SK-N-SH (cell line): ENCODE data around the gene FOCAD. TPM values are rescaled to one million over a fixed set of nuclear protein-coding genes. Genes with fewer than 3 reads are reported as not detected.
"Not testable (repeated sequence)": the region's sequence is repeated elsewhere in the genome, so short reads cannot be mapped to it uniquely, and the experiment has no call there.

Experiments
- CTCF ChIA-PET: fragments of 300-600, 350-600 bp; formaldehyde crosslinking; extraction: SDS; loops from one replicate; lab custom pipeline; 2021; lab: Yijun Ruan, JAX
- POLR2A ChIA-PET: fragments of 350-600 bp; sonication (Branson Sonifier 250); formaldehyde crosslinking; extraction: SDS; loops from one replicate; lab custom pipeline; 2020; ENCODE audit warnings: antibody characterized with exemption, inconsistent platforms; lab: Yijun Ruan, JAX
- DNase-seq: peaks from one replicate; pipeline ENCODE4 v3.0.0; 2012
- H2AFZ ChIP-seq: fragments of 200-600 bp; sonication (generic); 2 replicates; pipeline ENCODE4 v1.8.1; 2016; ENCODE audit warnings: antibody characterized with exemption, mild to moderate bottlenecking, low read depth
- H3F3A ChIP-seq: fragments of 200-600 bp; sonication (generic); replicated peaks from 2 replicates; pipeline ENCODE3; 2016; ENCODE audit warnings: antibody characterized with exemption, mild to moderate bottlenecking; ENCODE audit not compliant: insufficient read depth
- H3K27ac ChIP-seq, 2 experiments: fragments of 200-500 bp in 1 of 2; fragments of 200-600 bp in 1 of 2; sonication (Bioruptor generic) in 1 of 2; sonication (generic), shearing (Covaris generic) in 1 of 2; 2 replicates each; pipeline versions ENCODE4 v1.5.1 to v1.6.1; 2014 to 2016; ENCODE audit warnings: low read depth in 2 of 2, inconsistent platforms in 1 of 2, low read length in 1 of 2, mild to moderate bottlenecking in 1 of 2, mixed read lengths in 1 of 2
- H3K27me3 ChIP-seq: fragments of 200-600 bp; sonication (generic), shearing (Covaris generic); 2 replicates; pipeline ENCODE4 v1.6.1; 2016; ENCODE audit warnings: mixed run types; ENCODE audit not compliant: insufficient read depth
- H3K36me3 ChIP-seq, 2 experiments: fragments of 200-500 bp in 1 of 2; fragments of 200-600 bp in 1 of 2; sonication (Bioruptor generic) in 1 of 2; sonication (generic) in 1 of 2; replicated peaks in 1 of 2; 2 replicates each; pipeline versions ENCODE3 to v1.5.1; 2014 to 2016; ENCODE audit warnings: low read length in 1 of 2, mild to moderate bottlenecking in 1 of 2; ENCODE audit not compliant: insufficient read depth in 2 of 2, control insufficient read depth in 1 of 2
- H3K4me1 ChIP-seq, 2 experiments: fragments of 200-500 bp in 1 of 2; fragments of 200-600 bp in 1 of 2; sonication (Bioruptor generic) in 1 of 2; sonication (generic), shearing (Covaris generic) in 1 of 2; 2 replicates each; pipeline versions ENCODE4 v1.5.1 to v1.6.1; 2014 to 2016; ENCODE audit warnings: low read depth in 1 of 2, low read length in 1 of 2, mixed run types in 1 of 2; ENCODE audit not compliant: insufficient read depth in 2 of 2, control insufficient read depth in 1 of 2
- H3K4me2 ChIP-seq: fragments of 200-600 bp; sonication (generic), shearing (Covaris generic); 2 replicates; pipeline ENCODE4 v1.6.1; 2017; ENCODE audit warnings: mixed run types
- H3K4me3 ChIP-seq, 2 experiments: fragments of 200-500 bp in 1 of 2; fragments of 200-600 bp in 1 of 2; sonication (Bioruptor generic) in 1 of 2; sonication (generic), shearing (Covaris generic) in 1 of 2; 2 replicates each; pipeline versions ENCODE4 v1.5.1 to v1.8.1; 2014 to 2016; ENCODE audit warnings: low read depth in 2 of 2, inconsistent platforms in 1 of 2, low read length in 1 of 2, mild to moderate bottlenecking in 1 of 2, mixed read lengths in 1 of 2, moderate library complexity in 1 of 2
- H3K79me2 ChIP-seq: fragments of 200-600 bp; sonication (generic); 2 replicates; pipeline ENCODE4 v1.8.1; 2017; ENCODE audit warnings: mild to moderate bottlenecking; ENCODE audit not compliant: insufficient read depth
- H3K9ac ChIP-seq: fragments of 200-600 bp; sonication (generic); 2 replicates; pipeline ENCODE4 v1.6.1; 2017; ENCODE audit warnings: mixed run types
- H3K9me2 ChIP-seq: fragments of 200-600 bp; sonication (generic); 2 replicates; pipeline ENCODE4 v1.6.1; 2017; ENCODE audit warnings: mixed run types
- H3K9me3 ChIP-seq: fragments of 200-600 bp; sonication (generic); 2 replicates; pipeline ENCODE4 v1.6.1; 2017; ENCODE audit warnings: mixed run types, mild to moderate bottlenecking, moderate library complexity
- H4K20me1 ChIP-seq: fragments of 200-600 bp; sonication (generic); 2 replicates; pipeline ENCODE4 v1.6.1; 2017; ENCODE audit warnings: mild to moderate bottlenecking, mixed run types; ENCODE audit not compliant: insufficient read depth
- MEF2A ChIP-seq: IDR thresholded peaks from 2 replicates; pipeline ENCODE4 v1.4.0; 2012; ENCODE audit warnings: low read depth, borderline replicate concordance
- NFIC ChIP-seq: IDR thresholded peaks from 2 replicates; pipeline ENCODE4 v1.4.0; 2012; ENCODE audit warnings: borderline replicate concordance
- RCOR1 ChIP-seq: fragments of 150-350 bp; IDR thresholded peaks from 2 replicates; pipeline ENCODE4 v1.6.1; 2017; ENCODE audit warnings: antibody characterized with exemption, low read length
- SIN3A ChIP-seq: IDR thresholded peaks from 2 replicates; pipeline ENCODE4 v1.6.1; 2012; ENCODE audit warnings: low read depth, mild to moderate bottlenecking, low read length, moderate library complexity, borderline replicate concordance
- TCF12 ChIP-seq: IDR thresholded peaks from 2 replicates; pipeline ENCODE4 v1.4.0; 2012
- WGBS: methylation state at CpG from one replicate; pipeline ENCODE4 v1.1.6; 2017; ENCODE audit warnings: low lambda C conversion rate; 5-methylcytosine and 5-hydroxymethylcytosine counted together
- polyA plus RNA-seq, 3 experiments: library from polyadenylated mRNA; depleted of rRNA; stranded (reverse); fragments of >200 nt; gene quantifications; 2 replicates each; pipeline ENCODE4 v1.2.3, GENCODE V29; 2012
- TF ChIP-seq, protein P1 (sequence below): fragments of 150-350 bp; IDR thresholded peaks from 2 replicates; pipeline ENCODE4 v1.6.1; 2017; ENCODE audit warnings: antibody characterized with exemption, low read length, low read depth, borderline replicate concordance
- TF ChIP-seq, protein P2 (sequence below): fragments of 150-350 bp; IDR thresholded peaks from 2 replicates; pipeline ENCODE4 v1.6.1; 2016; ENCODE audit warnings: mild to moderate bottlenecking, low read depth, low read length
- TF ChIP-seq, protein P3 (sequence below): fragments of 200-600 bp; sonication (generic); IDR thresholded peaks from 2 replicates; pipeline ENCODE4 v1.6.1; 2017; ENCODE audit warnings: antibody characterized with exemption, mild to moderate bottlenecking, moderate library complexity

FOCAD gene
- polyA plus RNA-seq, 1 of the 3 experiments (the other 2 are of a cell fraction): 15.8 TPM

DNA sequence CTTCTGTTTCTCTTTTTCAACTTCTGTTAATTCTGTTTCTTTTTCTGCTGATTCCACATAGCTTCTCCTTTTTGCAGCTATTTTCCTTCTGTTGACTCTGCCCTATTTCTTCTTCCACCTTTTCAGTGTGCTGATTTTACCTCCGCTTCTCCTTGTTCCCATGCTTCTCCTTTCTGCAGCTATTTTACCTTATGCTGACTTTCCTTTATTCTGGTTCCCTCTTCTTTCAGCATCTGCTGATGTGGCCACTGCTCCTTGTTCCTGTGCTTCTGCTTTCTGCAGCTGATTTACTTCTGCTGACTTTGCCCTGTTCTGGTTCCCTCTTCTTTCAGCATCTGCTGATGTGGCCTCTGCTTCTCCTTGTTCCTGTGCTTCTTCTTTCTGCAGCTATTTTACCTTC lies 288.6 kb downstream of the FOCAD start:
- no peak for TF ChIP-seq SIN3A
- TF ChIP-seq TCF12: no peak
- TF ChIP-seq, protein P1, sequence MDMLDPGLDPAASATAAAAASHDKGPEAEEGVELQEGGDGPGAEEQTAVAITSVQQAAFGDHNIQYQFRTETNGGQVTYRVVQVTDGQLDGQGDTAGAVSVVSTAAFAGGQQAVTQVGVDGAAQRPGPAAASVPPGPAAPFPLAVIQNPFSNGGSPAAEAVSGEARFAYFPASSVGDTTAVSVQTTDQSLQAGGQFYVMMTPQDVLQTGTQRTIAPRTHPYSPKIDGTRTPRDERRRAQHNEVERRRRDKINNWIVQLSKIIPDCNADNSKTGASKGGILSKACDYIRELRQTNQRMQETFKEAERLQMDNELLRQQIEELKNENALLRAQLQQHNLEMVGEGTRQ: no peak
- no peak for TF ChIP-seq NFIC
- TF ChIP-seq, protein P2, sequence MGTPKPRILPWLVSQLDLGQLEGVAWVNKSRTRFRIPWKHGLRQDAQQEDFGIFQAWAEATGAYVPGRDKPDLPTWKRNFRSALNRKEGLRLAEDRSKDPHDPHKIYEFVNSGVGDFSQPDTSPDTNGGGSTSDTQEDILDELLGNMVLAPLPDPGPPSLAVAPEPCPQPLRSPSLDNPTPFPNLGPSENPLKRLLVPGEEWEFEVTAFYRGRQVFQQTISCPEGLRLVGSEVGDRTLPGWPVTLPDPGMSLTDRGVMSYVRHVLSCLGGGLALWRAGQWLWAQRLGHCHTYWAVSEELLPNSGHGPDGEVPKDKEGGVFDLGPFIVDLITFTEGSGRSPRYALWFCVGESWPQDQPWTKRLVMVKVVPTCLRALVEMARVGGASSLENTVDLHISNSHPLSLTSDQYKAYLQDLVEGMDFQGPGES: no peak
- TF ChIP-seq RCOR1: no peak
- TF ChIP-seq, protein P3, sequence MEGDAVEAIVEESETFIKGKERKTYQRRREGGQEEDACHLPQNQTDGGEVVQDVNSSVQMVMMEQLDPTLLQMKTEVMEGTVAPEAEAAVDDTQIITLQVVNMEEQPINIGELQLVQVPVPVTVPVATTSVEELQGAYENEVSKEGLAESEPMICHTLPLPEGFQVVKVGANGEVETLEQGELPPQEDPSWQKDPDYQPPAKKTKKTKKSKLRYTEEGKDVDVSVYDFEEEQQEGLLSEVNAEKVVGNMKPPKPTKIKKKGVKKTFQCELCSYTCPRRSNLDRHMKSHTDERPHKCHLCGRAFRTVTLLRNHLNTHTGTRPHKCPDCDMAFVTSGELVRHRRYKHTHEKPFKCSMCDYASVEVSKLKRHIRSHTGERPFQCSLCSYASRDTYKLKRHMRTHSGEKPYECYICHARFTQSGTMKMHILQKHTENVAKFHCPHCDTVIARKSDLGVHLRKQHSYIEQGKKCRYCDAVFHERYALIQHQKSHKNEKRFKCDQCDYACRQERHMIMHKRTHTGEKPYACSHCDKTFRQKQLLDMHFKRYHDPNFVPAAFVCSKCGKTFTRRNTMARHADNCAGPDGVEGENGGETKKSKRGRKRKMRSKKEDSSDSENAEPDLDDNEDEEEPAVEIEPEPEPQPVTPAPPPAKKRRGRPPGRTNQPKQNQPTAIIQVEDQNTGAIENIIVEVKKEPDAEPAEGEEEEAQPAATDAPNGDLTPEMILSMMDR: no peak
- no peak for TF ChIP-seq MEF2A
- TF ChIP-seq, all 33 proteins: peak for 0
- Histone ChIP-seq H3K9me3 (no peaks in the 10 kb centered on the region; the same call in 1 of the 2 replicates), H3K4me2 (no peak overlapping the region), H3K4me3 (no peak overlapping the region), H3K79me2 (no peaks in the 10 kb centered on the region), H3K27ac (no peak overlapping the region), H3K9ac (no peak overlapping the region), H4K20me1 (no peaks in the 10 kb centered on the region), H3K4me1 (no peaks in the 10 kb centered on the region), H3K36me3 (peaks cover 14 to 17% of the 10 kb centered on the region in 2 experiments), H3F3A (peaks cover 3% of the 10 kb centered on the region), H2AFZ (no peak overlapping the region), H3K27me3 (no peaks in the 10 kb centered on the region), H3K9me2 (no peaks in the 10 kb centered on the region)
- ChIA-PET CTCF (no interaction called here), POLR2A (no interaction called here)
- DNase-seq: no peak
- WGBS: 95% methylated on average over 1 of the region's 1 CpG

DNA sequence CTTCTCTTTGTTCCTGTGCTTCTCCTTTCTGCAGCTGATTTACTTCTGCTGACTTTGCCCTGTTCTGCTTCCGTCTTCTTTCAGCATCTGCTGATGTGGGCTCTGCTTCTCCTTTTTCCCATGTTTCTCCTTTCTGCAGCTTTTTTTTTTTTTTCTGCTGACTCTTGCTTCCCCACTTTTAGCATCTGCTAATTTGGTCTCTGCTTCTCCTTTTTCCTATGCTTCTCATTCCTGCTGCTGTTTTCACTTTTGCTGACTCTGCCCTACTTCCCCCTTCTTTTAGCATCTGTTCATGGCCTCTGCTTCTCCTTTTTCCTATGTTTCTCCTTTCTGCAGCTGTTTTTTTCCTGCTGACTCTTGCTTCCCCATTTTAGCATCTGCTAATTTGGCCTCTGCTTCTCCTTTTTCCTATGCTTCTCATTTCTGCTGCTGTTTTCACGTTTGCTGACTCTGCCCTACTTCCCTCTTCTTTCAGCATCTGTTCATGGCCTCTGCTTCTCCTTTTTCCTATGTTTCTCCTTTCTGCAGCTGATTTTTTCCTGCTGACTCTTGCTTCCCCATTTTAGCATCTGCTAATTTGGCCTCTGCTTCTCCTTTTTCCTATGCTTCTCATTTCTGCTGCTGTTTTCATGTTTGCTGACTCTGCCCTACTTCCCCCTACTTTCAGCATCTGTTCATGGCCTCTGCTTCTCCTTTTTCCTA lies 289.3 kb downstream of the FOCAD start:
- H2AFZ ChIP-seq, H3K4me3 ChIP-seq, H3K9me3 ChIP-seq, H3K9ac ChIP-seq, CTCF ChIA-PET, DNase-seq, H3K79me2 ChIP-seq, H3F3A ChIP-seq, H3K27ac ChIP-seq, H3K9me2 ChIP-seq, H4K20me1 ChIP-seq, POLR2A ChIA-PET, H3K4me1 ChIP-seq, H3K4me2 ChIP-seq, H3K27me3 ChIP-seq: not testable (repeated sequence)
- peaks cover 14 to 17% of the 10 kb centered on the region in 2 experiments for H3K36me3 ChIP-seq
- WGBS: 87% methylated on average over 2 of the region's 2 CpGs

DNA sequence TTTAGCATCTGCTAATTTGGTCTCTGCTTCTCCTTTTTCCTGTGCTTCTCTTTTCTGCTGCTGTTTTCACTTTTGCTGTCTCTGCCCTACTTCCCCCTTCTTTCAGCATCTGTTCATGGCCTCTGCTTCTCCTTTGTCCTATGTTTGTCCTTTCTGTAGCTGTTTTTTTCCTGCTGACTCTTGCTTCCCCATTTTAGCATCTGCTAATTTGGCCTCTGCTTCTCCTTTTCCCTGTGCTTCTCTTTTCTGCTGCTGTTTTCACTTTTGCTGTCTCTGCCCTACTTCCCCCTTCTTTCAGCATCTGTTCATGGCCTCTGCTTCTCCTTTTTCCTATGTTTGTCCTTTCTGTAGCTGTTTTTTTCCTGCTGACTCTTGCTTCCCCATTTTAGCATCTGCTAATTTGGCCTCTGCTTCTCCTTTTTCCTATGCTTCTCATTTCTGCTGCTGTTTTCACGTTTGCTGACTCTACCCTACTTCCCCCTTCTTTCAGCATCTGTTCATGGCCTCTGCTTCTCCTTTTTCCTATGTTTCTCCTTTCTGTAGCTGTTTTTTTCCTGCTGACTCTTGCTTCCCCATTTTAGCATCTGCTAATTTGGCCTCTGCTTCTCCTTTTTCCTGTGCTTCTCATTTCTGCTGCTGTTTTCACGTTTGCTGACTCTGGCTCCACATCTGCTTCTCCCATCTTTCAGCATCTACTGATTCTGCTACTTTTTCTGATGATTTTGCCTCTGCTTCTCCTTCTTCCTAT lies 290.3 kb downstream of the FOCAD start:
- H4K20me1 ChIP-seq, H3K4me2 ChIP-seq, POLR2A ChIA-PET, CTCF ChIA-PET, H3K79me2 ChIP-seq, H3F3A ChIP-seq, H2AFZ ChIP-seq, H3K27me3 ChIP-seq, H3K4me1 ChIP-seq, H3K27ac ChIP-seq, DNase-seq, H3K9ac ChIP-seq, H3K9me3 ChIP-seq, H3K4me3 ChIP-seq, H3K9me2 ChIP-seq: not testable (repeated sequence)
- WGBS: 72% methylated on average over 2 of the region's 2 CpGs
- peaks cover 14% of the 10 kb centered on the region in 2 experiments for H3K36me3 ChIP-seq
